ENCODE measurements around the gene ADAT2.

DNA sequence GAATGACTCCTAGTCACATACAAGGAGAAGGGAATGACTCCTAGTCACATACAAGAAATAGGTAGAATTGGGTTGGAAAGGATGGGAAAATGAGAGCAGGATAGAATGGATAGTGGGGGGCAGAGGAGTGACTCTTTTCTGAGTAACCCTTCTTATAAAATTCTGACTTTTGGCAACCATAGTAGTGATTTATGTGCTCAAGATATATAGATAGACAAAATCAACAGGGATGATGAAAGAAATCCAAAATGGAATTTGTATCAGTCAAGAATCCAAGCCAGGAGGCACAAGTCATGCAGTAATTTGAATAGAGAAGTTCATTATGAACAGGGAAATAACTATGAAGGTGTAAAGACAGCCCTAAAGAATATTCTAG lies 41.7 kb downstream of the ADAT2 start:
- TF ChIP-seq EZH2 (IDR thresholded peaks at IDR 0.05; ENCODE audit: borderline replicate concordance, low read length) = no peak
- TF ChIP-seq, protein P1, sequence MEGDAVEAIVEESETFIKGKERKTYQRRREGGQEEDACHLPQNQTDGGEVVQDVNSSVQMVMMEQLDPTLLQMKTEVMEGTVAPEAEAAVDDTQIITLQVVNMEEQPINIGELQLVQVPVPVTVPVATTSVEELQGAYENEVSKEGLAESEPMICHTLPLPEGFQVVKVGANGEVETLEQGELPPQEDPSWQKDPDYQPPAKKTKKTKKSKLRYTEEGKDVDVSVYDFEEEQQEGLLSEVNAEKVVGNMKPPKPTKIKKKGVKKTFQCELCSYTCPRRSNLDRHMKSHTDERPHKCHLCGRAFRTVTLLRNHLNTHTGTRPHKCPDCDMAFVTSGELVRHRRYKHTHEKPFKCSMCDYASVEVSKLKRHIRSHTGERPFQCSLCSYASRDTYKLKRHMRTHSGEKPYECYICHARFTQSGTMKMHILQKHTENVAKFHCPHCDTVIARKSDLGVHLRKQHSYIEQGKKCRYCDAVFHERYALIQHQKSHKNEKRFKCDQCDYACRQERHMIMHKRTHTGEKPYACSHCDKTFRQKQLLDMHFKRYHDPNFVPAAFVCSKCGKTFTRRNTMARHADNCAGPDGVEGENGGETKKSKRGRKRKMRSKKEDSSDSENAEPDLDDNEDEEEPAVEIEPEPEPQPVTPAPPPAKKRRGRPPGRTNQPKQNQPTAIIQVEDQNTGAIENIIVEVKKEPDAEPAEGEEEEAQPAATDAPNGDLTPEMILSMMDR (conservative IDR thresholded peaks at IDR 0.05 in 1 of 2, IDR thresholded peaks at IDR 0.05 in 1 of 2; ENCODE audit: extremely low read depth in 1 of 2, insufficient read depth in 1 of 2, low read depth in 1 of 2, low read length in 2 of 2) = no peak

Data from mammary epithelial cell (primary cell).